KBM-7 (cell line): ENCODE measurements around the gene MEIOC.
"Not testable (repeated sequence)": the region's sequence is repeated elsewhere in the genome, so short reads cannot be mapped to it uniquely, and the experiment has no call there.

Experiments
- DNase-seq: peaks from one replicate; pipeline ENCODE4 v3.0.0-alpha.2; 2015
- in situ Hi-C: fragments of 300-500 bp; cut with MboI; formaldehyde crosslinking; loops from 2 replicates; pipeline ENCODE4 v1.14.3; 2020; ENCODE audit warnings: low sequenced_read_pairs, low pct_unique_long_range_greater_than_20kb, mixed read lengths

The MEIOC gene

GRCh38 chr17:44655983-44656710, at the start of gene MEIOC:
MEIOC (plus strand) TSS chr17:44656468; CDS start chr17:44656614, 146 bp downstream.
- DNase-seq: peak; percentile 95
- in situ Hi-C loops: no loop called here

- no peak for DNase-seq
- in situ Hi-C loops: no loop called here
Observed at GRCh38 chr17:44606658-44607057, 49.6 kb upstream of the MEIOC start.

DNA sequence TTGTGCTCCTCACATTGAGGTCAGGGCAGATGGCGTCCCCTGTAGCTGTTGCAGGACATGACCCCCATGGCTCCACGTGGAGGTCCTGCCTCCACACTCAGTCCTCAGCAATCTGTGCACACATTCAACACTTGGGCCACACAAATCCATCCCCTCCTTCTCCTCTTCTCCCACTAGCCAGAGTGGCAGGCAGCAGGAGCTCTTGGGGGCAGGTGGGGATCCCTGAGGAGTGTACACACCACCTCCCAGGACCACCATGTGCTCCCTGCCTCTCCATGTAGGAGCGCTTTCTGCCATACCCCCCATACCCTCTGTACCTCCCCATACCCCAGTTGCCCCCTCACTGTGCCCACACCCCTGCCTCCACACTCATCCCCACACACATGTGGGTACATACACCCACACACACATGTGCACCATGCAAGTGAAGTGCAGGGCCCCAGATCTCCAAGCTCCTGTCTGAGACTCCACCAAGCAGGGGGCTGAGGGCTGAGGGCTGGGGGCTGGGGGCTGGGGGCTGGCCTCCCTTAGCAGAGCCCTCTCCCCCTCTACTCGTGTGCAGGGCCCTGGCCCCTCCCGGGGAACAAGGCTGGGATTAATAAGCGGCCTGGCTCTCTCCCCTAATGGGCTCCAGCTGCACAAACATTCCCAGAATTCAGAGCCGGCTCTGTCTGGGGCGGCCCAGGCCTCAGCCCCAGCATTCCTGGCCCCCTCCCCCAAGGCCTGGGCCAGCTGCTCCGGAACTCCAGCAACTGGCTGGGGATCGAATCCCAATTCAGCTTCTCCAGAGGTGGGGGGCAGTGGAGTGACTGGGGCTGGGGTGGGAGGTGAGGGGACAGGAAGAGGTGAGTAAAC, 48.2 kb upstream of the MEIOC start:
- in situ Hi-C loops: no loop called here
- no peak for DNase-seq

DNA sequence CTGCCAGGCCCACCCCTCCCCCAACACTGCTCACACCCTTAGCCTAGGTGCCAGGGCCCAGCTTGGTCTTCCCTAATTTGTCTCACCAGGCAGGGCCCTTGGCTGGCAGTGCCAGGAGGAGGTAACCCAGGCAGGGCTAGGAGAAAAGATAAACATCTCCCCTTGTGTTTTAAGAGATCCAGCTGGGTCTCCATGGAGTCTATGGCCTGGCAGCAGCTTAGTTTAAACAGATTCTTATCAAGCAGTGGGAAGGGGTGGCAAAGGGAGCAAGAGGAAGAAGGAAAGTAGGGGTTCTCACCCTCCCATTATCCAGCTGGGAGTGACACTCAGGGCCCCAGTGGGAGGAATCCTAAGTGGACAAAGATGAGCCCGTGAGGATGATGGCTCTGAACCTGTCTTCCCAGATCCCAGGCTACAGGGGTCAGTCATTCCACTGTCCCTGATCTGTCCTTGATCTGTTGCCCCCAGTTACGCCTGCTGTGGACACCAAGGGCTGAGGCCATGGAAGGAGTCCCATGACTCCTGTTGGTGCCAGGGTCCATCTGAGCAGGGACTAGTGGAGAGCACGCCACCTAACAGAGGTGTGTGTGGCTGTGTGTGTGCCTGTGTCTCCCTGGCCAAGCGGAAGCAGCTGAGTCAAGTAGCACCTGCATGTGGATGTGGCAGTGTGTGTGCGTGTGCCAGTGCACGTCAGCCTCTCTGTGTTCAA, 47.4 kb upstream of the MEIOC start:
- in situ Hi-C loops: no loop called here
- no peak for DNase-seq

GRCh38 chr17:44610331-44610730, 45.9 kb upstream of the MEIOC start:
- DNase-seq: no peak
- in situ Hi-C loops: no loop called here

DNA sequence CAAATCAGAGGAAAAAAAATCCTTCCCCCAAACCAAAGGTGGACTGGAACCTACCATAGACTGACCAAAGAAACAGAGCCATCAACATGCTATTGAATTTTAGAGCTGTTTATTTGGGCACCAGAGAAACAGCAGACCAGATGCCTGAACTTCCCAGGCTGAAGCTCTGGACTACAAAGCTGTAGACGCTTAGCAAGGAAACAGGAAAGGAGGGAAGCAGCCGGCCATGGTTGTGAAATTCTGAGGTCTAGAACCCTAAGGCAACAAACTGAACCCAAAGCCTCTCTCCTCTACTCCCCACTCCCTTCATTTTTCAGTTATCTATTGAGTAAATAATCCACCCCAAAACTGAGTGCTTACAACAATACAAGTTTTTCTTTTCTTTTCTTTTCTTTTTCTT, 45.4 kb upstream of the MEIOC start:
- in situ Hi-C loops: no loop called here

GRCh38 chr17:44614862-44615261, 41.4 kb upstream of the MEIOC start:
- no peak for DNase-seq
- in situ Hi-C loops: no loop called here

More for the DNA sequence above, 45.4 kb upstream of the MEIOC start:
- peak; percentile 43 for DNase-seq

DNA sequence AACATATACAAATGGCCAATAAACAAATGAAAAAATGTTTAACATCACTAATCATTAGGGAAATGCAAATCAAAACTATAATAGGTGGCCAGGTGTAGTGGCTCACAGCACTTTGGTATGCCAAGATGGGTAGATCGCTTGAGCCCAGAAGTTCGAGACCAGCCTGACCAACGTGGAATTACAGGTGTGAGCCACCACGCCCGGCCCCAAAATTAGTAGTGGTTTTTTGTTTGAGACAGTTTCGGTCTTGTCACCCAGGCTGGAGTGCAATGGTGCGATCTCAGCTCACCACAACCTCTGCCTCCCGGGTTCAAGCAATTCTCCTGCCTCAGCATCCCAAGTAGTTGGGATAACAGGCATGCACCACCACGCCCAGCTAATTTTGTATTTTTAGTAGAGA, 37.6 kb upstream of the MEIOC start:
- in situ Hi-C loops, DNase-seq: not testable (repeated sequence)

DNA sequence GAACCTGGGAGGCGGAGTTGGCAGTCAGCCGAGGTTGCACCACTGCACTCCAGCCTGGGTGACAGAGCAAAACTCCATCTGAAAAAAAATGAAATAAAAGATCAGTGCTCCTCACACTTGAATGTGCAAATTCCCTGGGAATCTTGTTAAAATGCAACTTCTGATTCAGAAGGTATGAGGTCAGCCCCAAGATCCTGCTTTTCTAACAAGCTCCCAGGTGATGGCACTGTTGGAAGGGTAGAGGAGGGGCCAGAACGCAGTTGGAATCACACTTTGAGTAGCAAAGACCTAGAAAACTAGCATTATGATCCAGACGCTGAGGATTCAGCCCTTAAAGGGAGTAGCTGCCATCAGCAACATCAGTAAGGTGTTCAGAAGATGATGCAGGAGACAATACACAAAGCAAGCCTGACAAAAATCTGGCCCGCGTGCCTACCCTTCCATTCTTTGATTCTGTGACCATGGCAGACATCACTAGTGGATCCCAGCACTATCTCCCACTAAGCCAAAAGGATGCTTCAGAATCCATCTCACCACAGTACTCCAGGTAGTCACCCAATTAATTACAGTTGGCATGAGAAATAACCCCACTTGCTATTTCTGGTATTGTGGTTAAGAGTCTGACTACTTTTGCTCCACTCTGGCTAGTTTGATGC, 33.1 kb upstream of the MEIOC start:
- in situ Hi-C loops: loop anchor here (10.0 kb wide), 1 partner anchor 78 kb away; no protein-coding TSS in a partner anchor
- DNase-seq: no peak

DNA sequence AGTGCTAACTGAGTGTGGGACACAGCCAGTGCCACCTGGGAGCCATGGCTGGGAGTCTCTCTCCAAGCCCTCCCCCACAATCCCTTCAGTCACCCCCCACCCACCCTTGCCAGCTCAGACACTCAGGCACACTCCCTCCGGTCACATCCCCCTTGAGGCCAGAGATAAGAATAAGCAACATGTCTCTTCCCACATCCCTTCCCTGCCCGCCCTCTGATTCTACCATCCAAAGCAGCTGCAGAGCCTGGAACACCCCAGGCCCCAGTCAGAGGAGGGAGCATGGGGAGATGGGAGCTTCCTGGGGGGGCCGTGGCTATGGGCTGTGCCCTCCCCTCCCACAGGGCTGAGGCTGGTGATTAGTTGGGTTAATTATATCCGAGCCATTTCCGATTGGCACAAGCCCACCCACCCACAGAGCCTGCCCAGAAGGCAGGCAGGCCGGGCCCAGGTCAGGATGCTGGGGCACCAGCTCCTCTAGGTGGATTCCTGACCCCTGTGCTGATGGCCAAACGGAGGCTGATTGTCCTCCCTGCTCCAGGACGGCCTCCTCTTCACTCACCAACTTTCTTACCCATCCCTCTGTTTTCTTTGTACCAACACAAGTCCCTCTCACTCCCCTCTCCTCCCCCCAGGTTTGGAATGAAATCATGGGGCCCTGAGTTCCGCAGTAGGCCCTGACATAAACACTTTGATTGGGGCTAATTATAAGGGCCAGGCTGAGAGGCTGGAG, 28.6 kb upstream of the MEIOC start:
- no peak for DNase-seq
- in situ Hi-C loops: loop anchor here (10.0 kb wide), 1 partner anchor 83 kb away; no protein-coding TSS in a partner anchor

- no peak for DNase-seq
Observed at GRCh38 chr17:44628243-44629188, 27.8 kb upstream of the MEIOC start.

GRCh38 chr17:44629314-44629713, 27.0 kb upstream of the MEIOC start:
- in situ Hi-C loops: loop anchor here (10.0 kb wide), 1 partner anchor 85 kb away; no protein-coding TSS in a partner anchor
- DNase-seq: no peak

More at GRCh38 chr17:44628243-44629188, 27.8 kb upstream of the MEIOC start:
- in situ Hi-C loops: loop anchor here (10.0 kb wide), 1 partner anchor 84 kb away; no protein-coding TSS in a partner anchor

- in situ Hi-C loops: no loop called here
- no peak for DNase-seq
Observed at GRCh38 chr17:44630703-44631102, 25.6 kb upstream of the MEIOC start.

- DNase-seq: no peak
- in situ Hi-C loops: no loop called here
Observed at GRCh38 chr17:44633998-44634397, 22.3 kb upstream of the MEIOC start.

GRCh38 chr17:44634401-44634800, 21.9 kb upstream of the MEIOC start:
- in situ Hi-C loops, DNase-seq: not testable (repeated sequence)

- peak; percentile 59 for DNase-seq
- in situ Hi-C loops: no loop called here
Observed at GRCh38 chr17:44636562-44636961, 19.7 kb upstream of the MEIOC start.

DNA sequence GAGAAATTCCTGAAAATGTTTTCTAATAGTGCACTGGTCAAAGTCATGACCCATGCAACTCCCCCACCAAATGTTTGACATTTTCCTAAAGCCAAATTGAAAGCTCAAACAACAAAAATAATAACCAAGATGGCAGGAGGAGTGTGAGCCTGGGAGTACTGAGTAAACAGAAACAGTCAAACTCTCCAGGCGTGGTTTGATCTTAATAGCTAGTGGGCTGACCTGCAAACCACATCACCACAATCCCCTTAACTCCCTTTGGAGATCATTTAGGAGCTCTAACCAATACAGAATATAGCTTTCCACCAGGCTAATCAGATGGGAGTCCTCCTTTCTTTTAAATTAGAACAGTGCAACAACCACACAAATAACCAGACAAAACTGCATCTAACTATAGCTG, 19.2 kb upstream of the MEIOC start:
- no peak for DNase-seq
- in situ Hi-C loops: no loop called here
